Osteoblast (primary cell): Measurements from ENCODE around the gene HHATL. TPM values are rescaled to one million over a fixed set of nuclear protein-coding genes. Genes with fewer than 3 reads are reported as not detected.

Source experiments
- DNase-seq: peaks from one replicate; pipeline ENCODE4 v3.0.0; 2011; ENCODE audit warnings: low spot score, mixed read lengths; ENCODE audit not compliant: insufficient read length; ENCODE audit errors: missing footprints
- H2AFZ ChIP-seq: 2 replicates; pipeline ENCODE4 v1.6.0; 2011; ENCODE audit warnings: mild to moderate bottlenecking, low read length
- H3K27ac ChIP-seq: 2 replicates; pipeline ENCODE4 v1.5.1; 2011; ENCODE audit warnings: mild to moderate bottlenecking, low read depth, low read length, moderate library complexity
- H3K27me3 ChIP-seq: 2 replicates; pipeline ENCODE4 v1.6.0; 2012; ENCODE audit warnings: mild to moderate bottlenecking, control low read depth, inconsistent platforms, low read length, moderate library complexity; ENCODE audit not compliant: insufficient read depth
- H3K36me3 ChIP-seq: 2 replicates; pipeline ENCODE4 v1.5.1; 2011; ENCODE audit warnings: mild to moderate bottlenecking, low read length, control low read depth, moderate library complexity; ENCODE audit not compliant: insufficient read depth
- H3K4me1 ChIP-seq: 2 replicates; pipeline ENCODE4 v1.5.1; 2011; ENCODE audit warnings: mild to moderate bottlenecking, low read length, control low read depth, moderate library complexity; ENCODE audit not compliant: insufficient read depth
- H3K4me2 ChIP-seq: 2 replicates; pipeline ENCODE4 v1.6.0; 2011; ENCODE audit warnings: mild to moderate bottlenecking, low read length; ENCODE audit not compliant: insufficient read depth
- H3K4me3 ChIP-seq: fragments of 200-600 bp; sonication (generic); 3 replicates; pipeline ENCODE4 v1.5.1; 2012; ENCODE audit warnings: mild to moderate bottlenecking, low read length, inconsistent platforms; ENCODE audit not compliant: insufficient read depth
- H3K79me2 ChIP-seq: 2 replicates; pipeline ENCODE4 v1.6.0; 2012; ENCODE audit warnings: mild to moderate bottlenecking, low read length, control low read depth, inconsistent platforms; ENCODE audit not compliant: insufficient read depth
- H3K9me3 ChIP-seq: 2 replicates; pipeline ENCODE4 v1.5.1; 2011; ENCODE audit warnings: low read depth, low read length, control low read depth
- H4K20me1 ChIP-seq: 2 replicates; pipeline ENCODE4 v1.6.0; 2012; ENCODE audit warnings: mild to moderate bottlenecking, low read length, control low read depth; ENCODE audit not compliant: insufficient read depth
- total RNA-seq: library from RNA; depleted of rRNA; stranded (reverse); fragments of >200 nt; gene quantifications from 2 replicates; pipeline ENCODE4 v1.2.3, GENCODE V29; 2012
- TF ChIP-seq, protein P1 (sequence below): IDR thresholded peaks from 2 replicates; pipeline ENCODE4 v1.5.1; 2011; ENCODE audit warnings: mild to moderate bottlenecking, low read depth, low read length, moderate library complexity; ENCODE audit errors: extremely low read depth

Gene HHATL
- total RNA-seq, 1 donor: not detected

DNA sequence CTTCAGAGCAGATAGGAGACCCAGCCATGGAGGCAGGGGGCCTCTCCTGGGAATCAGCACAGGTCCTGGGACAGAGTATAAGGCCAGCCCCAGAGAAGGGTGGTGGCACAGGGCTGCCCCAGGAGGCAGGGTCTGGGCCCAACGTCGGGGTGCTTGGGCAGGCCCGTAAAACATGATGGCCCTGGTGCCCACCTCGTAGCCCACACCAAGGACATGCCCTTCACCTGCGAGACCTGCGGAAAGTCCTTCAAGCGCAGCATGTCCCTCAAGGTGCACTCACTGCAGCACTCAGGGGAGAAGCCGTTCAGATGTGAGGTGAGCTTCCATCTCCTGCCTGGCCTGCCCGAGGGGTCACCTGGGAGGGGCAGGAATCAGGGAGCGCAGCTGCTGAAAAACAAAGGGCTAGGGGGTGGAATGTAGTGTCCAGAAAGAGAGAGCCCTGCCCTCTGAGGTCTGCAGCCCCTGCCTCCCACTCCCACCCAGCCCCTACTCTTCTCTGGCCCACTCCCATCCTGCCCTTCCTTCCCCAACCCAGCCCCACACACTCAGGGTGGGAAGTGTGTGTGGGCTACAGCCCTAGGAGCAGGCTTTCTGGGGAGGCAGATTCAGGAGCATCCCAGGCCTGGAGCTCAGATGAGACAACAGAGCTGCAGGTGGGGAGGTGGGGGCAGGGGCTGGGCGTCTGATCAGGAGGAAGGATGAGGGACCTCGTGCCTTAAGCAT lies 39.6 kb downstream of the HHATL start:
- peak; percentile 78 for DNase-seq
- H2AFZ ChIP-seq: no peak overlapping the region
- H3K27me3 ChIP-seq: no peaks in the 10 kb centered on the region
- H3K4me2 ChIP-seq: no peak overlapping the region
- peaks cover 30% of the 10 kb centered on the region for H4K20me1 ChIP-seq
- no peaks in the 10 kb centered on the region for H3K9me3 ChIP-seq
- no peaks in the 10 kb centered on the region for H3K79me2 ChIP-seq
- peaks cover 20% of the 10 kb centered on the region for H3K36me3 ChIP-seq
- peaks cover 9% of the 10 kb centered on the region for H3K4me1 ChIP-seq
- H3K27ac ChIP-seq: no peak overlapping the region
- no peak overlapping the region for H3K4me3 ChIP-seq
- TF ChIP-seq, protein P1, sequence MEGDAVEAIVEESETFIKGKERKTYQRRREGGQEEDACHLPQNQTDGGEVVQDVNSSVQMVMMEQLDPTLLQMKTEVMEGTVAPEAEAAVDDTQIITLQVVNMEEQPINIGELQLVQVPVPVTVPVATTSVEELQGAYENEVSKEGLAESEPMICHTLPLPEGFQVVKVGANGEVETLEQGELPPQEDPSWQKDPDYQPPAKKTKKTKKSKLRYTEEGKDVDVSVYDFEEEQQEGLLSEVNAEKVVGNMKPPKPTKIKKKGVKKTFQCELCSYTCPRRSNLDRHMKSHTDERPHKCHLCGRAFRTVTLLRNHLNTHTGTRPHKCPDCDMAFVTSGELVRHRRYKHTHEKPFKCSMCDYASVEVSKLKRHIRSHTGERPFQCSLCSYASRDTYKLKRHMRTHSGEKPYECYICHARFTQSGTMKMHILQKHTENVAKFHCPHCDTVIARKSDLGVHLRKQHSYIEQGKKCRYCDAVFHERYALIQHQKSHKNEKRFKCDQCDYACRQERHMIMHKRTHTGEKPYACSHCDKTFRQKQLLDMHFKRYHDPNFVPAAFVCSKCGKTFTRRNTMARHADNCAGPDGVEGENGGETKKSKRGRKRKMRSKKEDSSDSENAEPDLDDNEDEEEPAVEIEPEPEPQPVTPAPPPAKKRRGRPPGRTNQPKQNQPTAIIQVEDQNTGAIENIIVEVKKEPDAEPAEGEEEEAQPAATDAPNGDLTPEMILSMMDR: no peak

- Histone ChIP-seq H3K4me1 (peaks cover 9% of the 10 kb centered on the region), H3K4me2 (no peak overlapping the region), H3K4me3 (no peak overlapping the region), H3K79me2 (peaks cover 2% of the 10 kb centered on the region), H3K9me3 (no peaks in the 10 kb centered on the region), H3K36me3 (peaks cover 20% of the 10 kb centered on the region), H3K27ac (no peak overlapping the region), H2AFZ (no peak overlapping the region), H4K20me1 (peaks cover 34% of the 10 kb centered on the region), H3K27me3 (no peaks in the 10 kb centered on the region)
- TF ChIP-seq, protein P1: no peak
- peak; percentile 87 for DNase-seq
Observed at GRCh38 chr3:42662037-42662812, 40.4 kb downstream of the HHATL start.

DNA sequence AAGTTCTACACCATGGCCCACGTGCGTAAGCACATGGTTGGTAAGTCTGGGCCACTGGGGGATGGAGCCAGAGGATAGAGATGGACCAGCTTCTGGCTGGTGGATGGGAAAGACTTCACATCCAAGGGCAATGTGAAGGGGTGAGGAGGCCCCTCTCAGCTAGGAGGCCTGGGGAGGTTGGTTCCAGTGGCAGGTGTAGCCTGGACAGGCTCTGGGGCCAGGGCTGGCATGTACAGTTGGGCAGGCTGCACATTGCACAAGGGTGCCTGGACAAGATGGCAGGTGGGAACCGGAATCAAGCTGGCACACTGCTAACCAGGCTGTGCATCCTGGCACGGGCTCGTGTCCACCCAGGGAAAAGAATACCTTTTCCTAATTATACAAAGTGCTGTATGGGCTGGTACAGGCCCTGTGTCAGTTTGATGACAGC lies 41.0 kb downstream of the HHATL start:
- Histone ChIP-seq H3K27me3 (no peaks in the 10 kb centered on the region), H3K79me2 (peaks cover 8% of the 10 kb centered on the region), H3K4me3 (no peak overlapping the region), H3K9me3 (no peaks in the 10 kb centered on the region), H3K36me3 (peaks cover 20% of the 10 kb centered on the region), H4K20me1 (peaks cover 39% of the 10 kb centered on the region), H2AFZ (no peak overlapping the region), H3K4me1 (peaks cover 9% of the 10 kb centered on the region), H3K4me2 (no peak overlapping the region), H3K27ac (no peak overlapping the region)
- TF ChIP-seq, protein P1: no peak
- peak; percentile 78 for DNase-seq

DNA sequence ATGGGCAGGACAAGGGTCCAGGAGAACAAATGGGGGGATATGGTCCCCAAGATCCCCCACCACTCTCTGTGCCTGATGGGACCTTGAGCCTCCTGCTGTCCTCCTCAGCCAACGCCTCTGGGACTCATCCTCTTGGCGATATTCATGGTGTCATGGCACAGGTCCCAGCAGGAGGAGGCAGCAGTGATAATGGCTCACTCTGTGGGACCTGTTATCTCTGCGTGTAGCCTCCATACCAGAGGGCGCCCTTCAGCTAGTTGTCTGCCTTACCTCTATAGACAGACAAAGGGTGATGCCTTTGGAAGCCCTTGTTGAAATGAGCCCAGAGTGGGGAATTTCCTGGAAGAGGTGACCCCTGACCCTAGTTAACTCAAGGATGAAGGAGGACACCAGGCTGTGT lies 41.7 kb downstream of the HHATL start:
- Histone ChIP-seq H3K36me3 (peaks cover 20% of the 10 kb centered on the region), H3K79me2 (peaks cover 15% of the 10 kb centered on the region), H3K4me2 (no peak overlapping the region), H3K27ac (no peak overlapping the region), H3K9me3 (no peaks in the 10 kb centered on the region), H3K4me1 (peaks cover 15% of the 10 kb centered on the region), H3K4me3 (no peak overlapping the region), H3K27me3 (no peaks in the 10 kb centered on the region), H4K20me1 (peaks cover 46% of the 10 kb centered on the region), H2AFZ (no peak overlapping the region)
- peak; percentile 88 for DNase-seq
- TF ChIP-seq, protein P1: no peak
